Measurements from ENCODE around the gene RAPGEF4.

GRCh38 chr2:172845028-172845630 lies 109.5 kb downstream of the RAPGEF4 start:
- TF ChIP-seq EP300 (IDR thresholded peaks at IDR 0.05) (no peak), POLR2A (IDR thresholded peaks at IDR 0.05) (no peak), CTCF (IDR thresholded peaks at IDR 0.05) (no peak), POLR2AphosphoS5 (IDR thresholded peaks at IDR 0.05) (no peak)

Data from gastroesophageal sphincter (tissue), 3 donors.